ENCODE results near the gene PIK3R5.

GRCh38 chr17:8968503-8968902 lies 3.0 kb upstream of the PIK3R5 start:
- TF ChIP-seq, protein P1, sequence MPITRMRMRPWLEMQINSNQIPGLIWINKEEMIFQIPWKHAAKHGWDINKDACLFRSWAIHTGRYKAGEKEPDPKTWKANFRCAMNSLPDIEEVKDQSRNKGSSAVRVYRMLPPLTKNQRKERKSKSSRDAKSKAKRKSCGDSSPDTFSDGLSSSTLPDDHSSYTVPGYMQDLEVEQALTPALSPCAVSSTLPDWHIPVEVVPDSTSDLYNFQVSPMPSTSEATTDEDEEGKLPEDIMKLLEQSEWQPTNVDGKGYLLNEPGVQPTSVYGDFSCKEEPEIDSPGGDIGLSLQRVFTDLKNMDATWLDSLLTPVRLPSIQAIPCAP (CRISPR knock-in tag; IDR thresholded peaks at IDR 0.05) = no peak
- TF ChIP-seq, protein P2, sequence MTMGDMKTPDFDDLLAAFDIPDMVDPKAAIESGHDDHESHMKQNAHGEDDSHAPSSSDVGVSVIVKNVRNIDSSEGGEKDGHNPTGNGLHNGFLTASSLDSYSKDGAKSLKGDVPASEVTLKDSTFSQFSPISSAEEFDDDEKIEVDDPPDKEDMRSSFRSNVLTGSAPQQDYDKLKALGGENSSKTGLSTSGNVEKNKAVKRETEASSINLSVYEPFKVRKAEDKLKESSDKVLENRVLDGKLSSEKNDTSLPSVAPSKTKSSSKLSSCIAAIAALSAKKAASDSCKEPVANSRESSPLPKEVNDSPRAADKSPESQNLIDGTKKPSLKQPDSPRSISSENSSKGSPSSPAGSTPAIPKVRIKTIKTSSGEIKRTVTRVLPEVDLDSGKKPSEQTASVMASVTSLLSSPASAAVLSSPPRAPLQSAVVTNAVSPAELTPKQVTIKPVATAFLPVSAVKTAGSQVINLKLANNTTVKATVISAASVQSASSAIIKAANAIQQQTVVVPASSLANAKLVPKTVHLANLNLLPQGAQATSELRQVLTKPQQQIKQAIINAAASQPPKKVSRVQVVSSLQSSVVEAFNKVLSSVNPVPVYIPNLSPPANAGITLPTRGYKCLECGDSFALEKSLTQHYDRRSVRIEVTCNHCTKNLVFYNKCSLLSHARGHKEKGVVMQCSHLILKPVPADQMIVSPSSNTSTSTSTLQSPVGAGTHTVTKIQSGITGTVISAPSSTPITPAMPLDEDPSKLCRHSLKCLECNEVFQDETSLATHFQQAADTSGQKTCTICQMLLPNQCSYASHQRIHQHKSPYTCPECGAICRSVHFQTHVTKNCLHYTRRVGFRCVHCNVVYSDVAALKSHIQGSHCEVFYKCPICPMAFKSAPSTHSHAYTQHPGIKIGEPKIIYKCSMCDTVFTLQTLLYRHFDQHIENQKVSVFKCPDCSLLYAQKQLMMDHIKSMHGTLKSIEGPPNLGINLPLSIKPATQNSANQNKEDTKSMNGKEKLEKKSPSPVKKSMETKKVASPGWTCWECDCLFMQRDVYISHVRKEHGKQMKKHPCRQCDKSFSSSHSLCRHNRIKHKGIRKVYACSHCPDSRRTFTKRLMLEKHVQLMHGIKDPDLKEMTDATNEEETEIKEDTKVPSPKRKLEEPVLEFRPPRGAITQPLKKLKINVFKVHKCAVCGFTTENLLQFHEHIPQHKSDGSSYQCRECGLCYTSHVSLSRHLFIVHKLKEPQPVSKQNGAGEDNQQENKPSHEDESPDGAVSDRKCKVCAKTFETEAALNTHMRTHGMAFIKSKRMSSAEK (CRISPR knock-in tag; IDR thresholded peaks at IDR 0.05; ENCODE audit: borderline replicate concordance) = no peak
- TF ChIP-seq, protein P3, sequence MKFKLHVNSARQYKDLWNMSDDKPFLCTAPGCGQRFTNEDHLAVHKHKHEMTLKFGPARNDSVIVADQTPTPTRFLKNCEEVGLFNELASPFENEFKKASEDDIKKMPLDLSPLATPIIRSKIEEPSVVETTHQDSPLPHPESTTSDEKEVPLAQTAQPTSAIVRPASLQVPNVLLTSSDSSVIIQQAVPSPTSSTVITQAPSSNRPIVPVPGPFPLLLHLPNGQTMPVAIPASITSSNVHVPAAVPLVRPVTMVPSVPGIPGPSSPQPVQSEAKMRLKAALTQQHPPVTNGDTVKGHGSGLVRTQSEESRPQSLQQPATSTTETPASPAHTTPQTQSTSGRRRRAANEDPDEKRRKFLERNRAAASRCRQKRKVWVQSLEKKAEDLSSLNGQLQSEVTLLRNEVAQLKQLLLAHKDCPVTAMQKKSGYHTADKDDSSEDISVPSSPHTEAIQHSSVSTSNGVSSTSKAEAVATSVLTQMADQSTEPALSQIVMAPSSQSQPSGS (CRISPR knock-in tag; IDR thresholded peaks at IDR 0.05; ENCODE audit: borderline replicate concordance, low read depth) = no peak
- TF ChIP-seq, protein P4, sequence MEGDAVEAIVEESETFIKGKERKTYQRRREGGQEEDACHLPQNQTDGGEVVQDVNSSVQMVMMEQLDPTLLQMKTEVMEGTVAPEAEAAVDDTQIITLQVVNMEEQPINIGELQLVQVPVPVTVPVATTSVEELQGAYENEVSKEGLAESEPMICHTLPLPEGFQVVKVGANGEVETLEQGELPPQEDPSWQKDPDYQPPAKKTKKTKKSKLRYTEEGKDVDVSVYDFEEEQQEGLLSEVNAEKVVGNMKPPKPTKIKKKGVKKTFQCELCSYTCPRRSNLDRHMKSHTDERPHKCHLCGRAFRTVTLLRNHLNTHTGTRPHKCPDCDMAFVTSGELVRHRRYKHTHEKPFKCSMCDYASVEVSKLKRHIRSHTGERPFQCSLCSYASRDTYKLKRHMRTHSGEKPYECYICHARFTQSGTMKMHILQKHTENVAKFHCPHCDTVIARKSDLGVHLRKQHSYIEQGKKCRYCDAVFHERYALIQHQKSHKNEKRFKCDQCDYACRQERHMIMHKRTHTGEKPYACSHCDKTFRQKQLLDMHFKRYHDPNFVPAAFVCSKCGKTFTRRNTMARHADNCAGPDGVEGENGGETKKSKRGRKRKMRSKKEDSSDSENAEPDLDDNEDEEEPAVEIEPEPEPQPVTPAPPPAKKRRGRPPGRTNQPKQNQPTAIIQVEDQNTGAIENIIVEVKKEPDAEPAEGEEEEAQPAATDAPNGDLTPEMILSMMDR (IDR thresholded peaks at IDR 0.05) = no peak
- TF ChIP-seq E2F4 (CRISPR knock-in tag; IDR thresholded peaks at IDR 0.05; ENCODE audit: borderline replicate concordance, low read depth) (no peak), NFYB (CRISPR knock-in tag; conservative IDR thresholded peaks at IDR 0.05; ENCODE audit: low read depth) (no peak), CREM (CRISPR knock-in tag; IDR thresholded peaks at IDR 0.05) (no peak), USF1 (CRISPR knock-in tag; IDR thresholded peaks at IDR 0.05) (no peak), NR2C2 (CRISPR knock-in tag; IDR thresholded peaks at IDR 0.05) (no peak), IRF2 (CRISPR knock-in tag; IDR thresholded peaks at IDR 0.05; ENCODE audit: borderline replicate concordance, low read depth) (no peak), ESRRA (CRISPR knock-in tag; IDR thresholded peaks at IDR 0.05; ENCODE audit: borderline replicate concordance) (no peak)
- TF ChIP-seq, protein P5, sequence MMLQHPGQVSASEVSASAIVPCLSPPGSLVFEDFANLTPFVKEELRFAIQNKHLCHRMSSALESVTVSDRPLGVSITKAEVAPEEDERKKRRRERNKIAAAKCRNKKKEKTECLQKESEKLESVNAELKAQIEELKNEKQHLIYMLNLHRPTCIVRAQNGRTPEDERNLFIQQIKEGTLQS (CRISPR knock-in tag; conservative IDR thresholded peaks at IDR 0.05) = no peak
- TF ChIP-seq, protein P6, sequence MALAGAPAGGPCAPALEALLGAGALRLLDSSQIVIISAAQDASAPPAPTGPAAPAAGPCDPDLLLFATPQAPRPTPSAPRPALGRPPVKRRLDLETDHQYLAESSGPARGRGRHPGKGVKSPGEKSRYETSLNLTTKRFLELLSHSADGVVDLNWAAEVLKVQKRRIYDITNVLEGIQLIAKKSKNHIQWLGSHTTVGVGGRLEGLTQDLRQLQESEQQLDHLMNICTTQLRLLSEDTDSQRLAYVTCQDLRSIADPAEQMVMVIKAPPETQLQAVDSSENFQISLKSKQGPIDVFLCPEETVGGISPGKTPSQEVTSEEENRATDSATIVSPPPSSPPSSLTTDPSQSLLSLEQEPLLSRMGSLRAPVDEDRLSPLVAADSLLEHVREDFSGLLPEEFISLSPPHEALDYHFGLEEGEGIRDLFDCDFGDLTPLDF (CRISPR knock-in tag; IDR thresholded peaks at IDR 0.05) = no peak
- TF ChIP-seq, protein P7, sequence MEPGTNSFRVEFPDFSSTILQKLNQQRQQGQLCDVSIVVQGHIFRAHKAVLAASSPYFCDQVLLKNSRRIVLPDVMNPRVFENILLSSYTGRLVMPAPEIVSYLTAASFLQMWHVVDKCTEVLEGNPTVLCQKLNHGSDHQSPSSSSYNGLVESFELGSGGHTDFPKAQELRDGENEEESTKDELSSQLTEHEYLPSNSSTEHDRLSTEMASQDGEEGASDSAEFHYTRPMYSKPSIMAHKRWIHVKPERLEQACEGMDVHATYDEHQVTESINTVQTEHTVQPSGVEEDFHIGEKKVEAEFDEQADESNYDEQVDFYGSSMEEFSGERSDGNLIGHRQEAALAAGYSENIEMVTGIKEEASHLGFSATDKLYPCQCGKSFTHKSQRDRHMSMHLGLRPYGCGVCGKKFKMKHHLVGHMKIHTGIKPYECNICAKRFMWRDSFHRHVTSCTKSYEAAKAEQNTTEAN (CRISPR knock-in tag; IDR thresholded peaks at IDR 0.05) = no peak

All from WTC11 (cell line).